ENCODE measurements around the gene SF3B1. TPM values are rescaled to one million over a fixed set of nuclear protein-coding genes. Genes with fewer than 3 reads are reported as not detected.
"Not testable (repeated sequence)": the region's sequence is repeated elsewhere in the genome, so short reads cannot be mapped to it uniquely, and the experiment has no call there.

Gene SF3B1
- total and polyA plus RNA-seq, 2 of the 13 experiments (the other 11 are each of a cell fraction or from before 2014, with no cell fraction given), result 387 to 750 TPM

DNA sequence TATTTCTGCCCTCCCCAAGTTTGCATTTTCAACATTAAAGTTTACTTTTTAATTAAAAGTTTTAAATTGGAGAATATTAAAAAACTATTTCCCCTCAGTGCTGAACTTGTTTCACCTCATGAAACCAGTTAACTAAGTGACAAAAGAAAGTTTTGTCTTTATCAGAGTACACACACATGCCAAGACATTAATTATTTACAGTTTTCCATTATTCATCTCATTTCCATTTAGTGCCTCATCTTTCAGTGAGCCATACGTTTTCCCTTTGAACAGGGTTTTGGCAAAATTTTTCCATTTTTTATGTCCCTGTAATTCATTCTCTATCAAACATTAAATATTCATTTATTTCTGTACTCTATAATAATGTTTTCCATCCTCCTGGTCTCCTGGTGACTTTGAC is 53.2 kb downstream of the SF3B1 start (continued):
- TF ChIP-seq, protein P1, sequence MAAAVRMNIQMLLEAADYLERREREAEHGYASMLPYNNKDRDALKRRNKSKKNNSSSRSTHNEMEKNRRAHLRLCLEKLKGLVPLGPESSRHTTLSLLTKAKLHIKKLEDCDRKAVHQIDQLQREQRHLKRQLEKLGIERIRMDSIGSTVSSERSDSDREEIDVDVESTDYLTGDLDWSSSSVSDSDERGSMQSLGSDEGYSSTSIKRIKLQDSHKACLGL (CRISPR knock-in tag; IDR thresholded peaks at IDR 0.05), result no peak
- TF ChIP-seq, protein P2, sequence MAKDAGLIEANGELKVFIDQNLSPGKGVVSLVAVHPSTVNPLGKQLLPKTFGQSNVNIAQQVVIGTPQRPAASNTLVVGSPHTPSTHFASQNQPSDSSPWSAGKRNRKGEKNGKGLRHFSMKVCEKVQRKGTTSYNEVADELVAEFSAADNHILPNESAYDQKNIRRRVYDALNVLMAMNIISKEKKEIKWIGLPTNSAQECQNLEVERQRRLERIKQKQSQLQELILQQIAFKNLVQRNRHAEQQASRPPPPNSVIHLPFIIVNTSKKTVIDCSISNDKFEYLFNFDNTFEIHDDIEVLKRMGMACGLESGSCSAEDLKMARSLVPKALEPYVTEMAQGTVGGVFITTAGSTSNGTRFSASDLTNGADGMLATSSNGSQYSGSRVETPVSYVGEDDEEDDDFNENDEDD (CRISPR knock-in tag; IDR thresholded peaks at IDR 0.05; ENCODE audit: borderline replicate concordance), result no peak
- TF ChIP-seq NONO (IDR thresholded peaks at IDR 0.05) (no peak), NONO (CRISPR knock-in tag; conservative IDR thresholded peaks at IDR 0.05) (no peak)

DNA sequence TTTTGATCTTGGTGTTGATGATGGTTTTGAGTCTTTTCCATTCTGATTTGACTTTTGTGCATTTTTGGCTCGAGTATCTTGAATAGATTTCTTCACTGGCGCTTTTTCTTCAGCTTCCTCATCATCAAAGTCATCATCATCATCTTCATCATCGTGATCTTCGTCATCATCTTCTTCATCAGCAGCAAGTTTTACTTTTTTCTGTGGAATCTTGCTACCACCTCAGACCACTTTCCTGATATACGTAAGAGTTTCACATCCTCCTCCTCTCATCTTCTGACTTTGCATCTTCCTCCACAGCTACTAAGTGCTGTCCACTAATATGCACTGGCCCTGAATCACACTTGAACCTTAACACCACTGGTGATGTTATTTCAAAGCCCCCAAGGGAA is 54.9 kb downstream of the SF3B1 start:
- peaks cover 0 to 21% of the 10 kb centered on the region in 2 experiments; a peak in 2 of 5 replicates for H3K27me3 ChIP-seq (ENCODE audit: control insufficient read depth in 1 of 2, insufficient read depth in 2 of 2, low read length in 2 of 2)
- H3K27ac ChIP-seq (ENCODE audit: extremely low read length, insufficient read depth, low read length); H3K9me3 ChIP-seq (ENCODE audit: low read length); H3K79me2 ChIP-seq (ENCODE audit: insufficient read depth, low read length); ATAC-seq; H3K4me3 ChIP-seq (replicated peaks in 1 of 3; ENCODE audit: insufficient read depth in 1 of 3, low read depth in 2 of 3, low read length in 3 of 3); H2AFZ ChIP-seq (ENCODE audit: low read length); H3K4me2 ChIP-seq (ENCODE audit: low read depth, low read length); H4K20me1 ChIP-seq (ENCODE audit: insufficient read depth, low read length); POLR2A ChIA-PET; H3K4me1 ChIP-seq (ENCODE audit: insufficient read depth, low read length); CTCF ChIA-PET (ENCODE audit: low intra/inter-chr PET ratio, low total read pairs); H3K9ac ChIP-seq (ENCODE audit: insufficient read depth, low read depth, low read length); DNase-seq (ENCODE audit: low spot score); BruUV-seq (replicated peaks); FAIRE-seq; H3K36me3 ChIP-seq (replicated peaks in 1 of 2; ENCODE audit: control insufficient read depth in 1 of 2, insufficient read depth in 2 of 2, low read length in 2 of 2); TF ChIP-seq CREB1 (CRISPR knock-in tag; IDR thresholded peaks at IDR 0.05): not testable (repeated sequence)
- intact Hi-C loops (cut with micrococcal nuclease; ENCODE audit: unreplicated experiment), result loop anchor here (2.0 kb wide), 1 partner anchor 399 kb away; no protein-coding TSS in a partner anchor
- TF ChIP-seq CREB1 (IDR thresholded peaks at IDR 0.05), result peak; percentile 79
- in situ Hi-C loops (cut with HindIII; ENCODE audit: extremely low pct_ligation_motif_present, low pct_unique_long_range_greater_than_20kb), result loop anchor here (5.0 to 25.0 kb wide), 3 partner anchors 193 to 618 kb away; no protein-coding TSS in a partner anchor
- WGBS (ENCODE audit: low lambda C conversion rate), result 30% methylated on average over 5 of the region's 5 CpGs

DNA sequence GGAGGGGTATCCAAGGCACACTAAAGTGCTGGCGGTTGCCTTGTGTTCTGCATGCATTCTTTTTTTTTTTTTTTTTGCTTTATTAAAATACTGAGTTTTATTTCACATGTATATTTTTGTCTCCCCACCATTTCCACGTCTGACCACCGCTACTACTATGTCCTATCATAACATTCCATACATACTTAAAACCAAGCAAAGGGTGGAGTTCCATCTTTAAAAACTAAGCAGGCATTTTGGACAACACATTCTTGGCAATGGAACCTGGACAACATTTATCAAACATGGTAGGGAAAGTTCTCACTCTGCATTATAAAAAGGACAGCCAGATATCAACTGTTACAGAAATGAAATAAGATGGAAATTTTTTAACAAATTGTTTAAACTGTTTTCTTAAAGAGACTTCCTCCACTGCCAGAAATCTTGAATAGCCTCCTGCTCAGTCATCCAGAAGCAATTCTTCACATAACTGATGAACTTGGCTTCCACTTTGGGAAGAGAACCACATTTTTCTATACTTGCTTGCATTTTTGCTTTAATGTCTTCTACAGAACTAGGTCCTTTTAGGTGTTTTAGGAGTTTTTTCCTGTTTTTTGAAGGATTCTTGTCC is 55.4 kb downstream of the SF3B1 start:
- H3K9me3 ChIP-seq (ENCODE audit: low read length); ATAC-seq; H3K79me2 ChIP-seq (ENCODE audit: insufficient read depth, low read length); H3K4me3 ChIP-seq (replicated peaks in 1 of 3; ENCODE audit: insufficient read depth in 1 of 3, low read depth in 2 of 3, low read length in 3 of 3); H3K36me3 ChIP-seq (replicated peaks in 1 of 2; ENCODE audit: control insufficient read depth in 1 of 2, insufficient read depth in 2 of 2, low read length in 2 of 2); DNase-seq (ENCODE audit: low spot score); H3K4me2 ChIP-seq (ENCODE audit: low read depth, low read length); H3K9ac ChIP-seq (ENCODE audit: insufficient read depth, low read depth, low read length); FAIRE-seq; H3K4me1 ChIP-seq (ENCODE audit: insufficient read depth, low read length); H3K27ac ChIP-seq (ENCODE audit: extremely low read length, insufficient read depth, low read length); POLR2A ChIA-PET; H4K20me1 ChIP-seq (ENCODE audit: insufficient read depth, low read length); BruUV-seq (replicated peaks); H2AFZ ChIP-seq (ENCODE audit: low read length): not testable (repeated sequence)
- CTCF ChIA-PET (ENCODE audit: low intra/inter-chr PET ratio, low total read pairs), result interaction anchor here (1.5 to 2.2 kb wide), 3 partner anchors 304 to 529 kb away, joined by 4 to 17 read pairs (median 10); no protein-coding TSS in a partner anchor
- H3K27me3 ChIP-seq (ENCODE audit: control insufficient read depth in 1 of 2, insufficient read depth in 2 of 2, low read length in 2 of 2), result peaks cover 0 to 21% of the 10 kb centered on the region in 2 experiments; a peak in 2 of 5 replicates
- in situ Hi-C loops (cut with HindIII; ENCODE audit: extremely low pct_ligation_motif_present, low pct_unique_long_range_greater_than_20kb), result loop anchor here (25.0 kb wide), 1 partner anchor 617 kb away; no protein-coding TSS in a partner anchor
- 16% methylated on average over 3 of the region's 3 CpGs for WGBS (ENCODE audit: low lambda C conversion rate)
- intact Hi-C loops (cut with micrococcal nuclease; ENCODE audit: unreplicated experiment), result loop anchor here (2.0 kb wide), 1 partner anchor 399 kb away; no protein-coding TSS in a partner anchor
